ENCODE results near the gene CRTAC1.

CRTAC1 gene

GRCh38 chr10:97868134-97868685 lies 162.2 kb downstream of the CRTAC1 start:
- Histone ChIP-seq H3K9ac (ENCODE audit: insufficient read length) (no peak overlapping the region), H3K4me3 (no peak overlapping the region), H3K9me3 (ENCODE audit: low read depth, low read length) (no peaks in the 10 kb centered on the region), H3K36me3 (ENCODE audit: insufficient read depth, low read length) (no peaks in the 10 kb centered on the region), H3K27ac (no peak overlapping the region)
- DNase-seq (ENCODE audit: low read depth, low spot score) = no peak
- TF ChIP-seq FOXP2 (optimal IDR thresholded peaks at IDR 0.05; ENCODE audit: control extremely low read depth, extremely low read length, insufficient read depth) = no peak

DNA sequence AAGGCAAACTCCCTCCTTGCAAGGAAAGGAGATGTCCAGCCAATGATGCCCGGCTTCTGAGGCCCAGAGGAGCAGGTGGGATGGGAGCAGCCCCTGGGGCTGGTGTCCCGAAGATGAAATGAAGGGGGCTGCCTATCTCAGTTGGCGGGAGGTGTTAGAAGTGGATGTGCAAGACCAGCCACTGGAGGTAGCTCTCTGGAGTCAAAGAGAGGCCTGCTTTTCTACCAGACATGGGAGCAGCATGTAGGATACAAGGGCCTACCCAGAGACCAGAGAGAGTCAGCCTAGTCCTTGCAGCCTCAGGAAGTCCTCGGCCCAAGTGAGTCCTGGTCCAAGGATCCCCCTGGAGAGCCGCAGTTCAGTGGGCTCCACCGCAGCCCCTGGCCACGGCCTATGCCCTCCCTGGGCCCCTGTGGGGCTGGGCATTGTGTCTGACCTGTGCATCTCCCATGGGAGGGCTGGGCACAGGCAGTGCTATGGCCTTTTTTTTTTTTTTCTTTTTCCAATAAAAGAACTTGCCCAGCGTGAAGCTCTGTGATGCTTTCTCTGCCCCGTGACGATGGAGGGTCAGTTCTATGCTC lies 163.1 kb downstream of the CRTAC1 start:
- TF ChIP-seq EZH2 (IDR thresholded peaks at IDR 0.05) (no peak), POLR2AphosphoS5 (IDR thresholded peaks at IDR 0.05; ENCODE audit: borderline replicate concordance, low read depth, low read length) (no peak), FOXP2 (optimal IDR thresholded peaks at IDR 0.05; ENCODE audit: control extremely low read depth, extremely low read length, insufficient read depth) (no peak)
- DNase-seq (ENCODE audit: low read depth, low spot score) = no peak
- Histone ChIP-seq H3K9me3 (ENCODE audit: low read depth, low read length) (no peaks in the 10 kb centered on the region), H3K9ac (ENCODE audit: insufficient read length) (no peak overlapping the region), H3K4me3 (no peak overlapping the region), H3K36me3 (ENCODE audit: insufficient read depth, low read length) (no peaks in the 10 kb centered on the region), H3K27ac (no peak overlapping the region)

- H3K4me3 ChIP-seq = no peak overlapping the region
- DNase-seq (ENCODE audit: low read depth, low spot score) = no peak
- H3K9me3 ChIP-seq (ENCODE audit: low read depth, low read length) = no peaks in the 10 kb centered on the region
- no peaks in the 10 kb centered on the region for H3K36me3 ChIP-seq (ENCODE audit: insufficient read depth, low read length)
- H3K27ac ChIP-seq = no peak overlapping the region
- no peak overlapping the region for H3K9ac ChIP-seq (ENCODE audit: insufficient read length)
- no peak for TF ChIP-seq POLR2AphosphoS5 (IDR thresholded peaks at IDR 0.05; ENCODE audit: borderline replicate concordance, low read depth, low read length)
- no peak for TF ChIP-seq FOXP2 (optimal IDR thresholded peaks at IDR 0.05; ENCODE audit: control extremely low read depth, extremely low read length, insufficient read depth)
- TF ChIP-seq EZH2 (IDR thresholded peaks at IDR 0.05) = no peak
These were observed 163.7 kb downstream of the CRTAC1 start for GRCh38 chr10:97866524-97867219.

DNA sequence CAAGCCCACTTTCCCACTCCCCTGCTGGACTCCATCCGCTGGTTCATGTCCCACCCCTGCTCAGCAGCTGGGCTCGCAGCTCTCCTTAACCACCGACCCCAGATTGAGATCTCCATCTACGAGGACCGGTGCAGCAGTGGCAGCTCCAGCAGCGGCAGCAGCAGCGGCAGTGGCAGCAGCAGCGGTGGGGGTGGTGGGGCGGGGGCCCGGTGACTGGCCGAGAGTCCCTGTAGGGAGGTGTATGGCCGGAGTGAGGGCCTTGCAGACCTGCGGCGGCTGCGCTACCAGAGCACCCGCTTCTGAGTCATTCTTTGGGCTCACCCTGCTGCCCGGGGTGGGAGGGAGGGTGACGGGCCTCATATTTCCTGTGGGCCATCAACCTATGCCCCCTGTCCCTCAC lies 164.9 kb downstream of the CRTAC1 start:
- no peak overlapping the region for H3K4me3 ChIP-seq
- no peaks in the 10 kb centered on the region for H3K9me3 ChIP-seq (ENCODE audit: low read depth, low read length)
- H3K36me3 ChIP-seq (ENCODE audit: insufficient read depth, low read length) = no peaks in the 10 kb centered on the region
- H3K9ac ChIP-seq (ENCODE audit: insufficient read length) = no peak overlapping the region
- H3K27ac ChIP-seq = no peak overlapping the region
- TF ChIP-seq POLR2AphosphoS5 (IDR thresholded peaks at IDR 0.05; ENCODE audit: borderline replicate concordance, low read depth, low read length) = no peak
- no peak for TF ChIP-seq EZH2 (IDR thresholded peaks at IDR 0.05)
- TF ChIP-seq FOXP2 (optimal IDR thresholded peaks at IDR 0.05; ENCODE audit: control extremely low read depth, extremely low read length, insufficient read depth) = no peak
- no peak for DNase-seq (ENCODE audit: low read depth, low spot score)

- no peaks in the 10 kb centered on the region for H3K36me3 ChIP-seq (ENCODE audit: insufficient read depth, low read length)
- H3K27ac ChIP-seq = no peak overlapping the region
- no peak for TF ChIP-seq POLR2AphosphoS5 (IDR thresholded peaks at IDR 0.05; ENCODE audit: borderline replicate concordance, low read depth, low read length)
- TF ChIP-seq EZH2 (IDR thresholded peaks at IDR 0.05) = no peak
- no peak for TF ChIP-seq FOXP2 (optimal IDR thresholded peaks at IDR 0.05; ENCODE audit: control extremely low read depth, extremely low read length, insufficient read depth)
- H3K9me3 ChIP-seq (ENCODE audit: low read depth, low read length) = no peaks in the 10 kb centered on the region
- no peak overlapping the region for H3K9ac ChIP-seq (ENCODE audit: insufficient read length)
- H3K4me3 ChIP-seq = no peak overlapping the region
- DNase-seq (ENCODE audit: low read depth, low spot score) = no peak
These were observed 166.6 kb downstream of the CRTAC1 start for GRCh38 chr10:97863808-97864207.

DNA sequence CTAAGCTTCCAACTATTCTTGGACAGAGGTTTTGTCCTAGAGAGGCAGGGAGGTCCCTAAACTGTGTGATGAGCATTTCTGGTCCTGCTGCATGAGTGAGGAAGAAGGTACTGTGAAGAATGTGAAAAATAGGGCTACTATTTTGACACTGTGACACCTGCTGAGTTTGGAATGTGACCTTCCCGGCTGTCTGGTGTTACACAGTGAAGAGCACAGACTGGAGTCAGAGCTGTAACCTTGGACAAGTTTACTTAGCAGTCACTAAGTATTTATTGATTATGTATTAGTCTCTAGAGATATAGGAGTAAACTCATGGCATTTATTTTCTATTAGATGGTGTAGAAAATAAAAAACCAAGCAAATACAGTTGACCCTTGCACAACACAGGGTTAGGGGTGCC lies 168.5 kb downstream of the CRTAC1 start:
- no peak for DNase-seq (ENCODE audit: low read depth, low spot score)
- H3K9ac ChIP-seq (ENCODE audit: insufficient read length) = no peak overlapping the region
- no peak overlapping the region for H3K27ac ChIP-seq
- no peak overlapping the region for H3K4me3 ChIP-seq
- TF ChIP-seq FOXP2 (optimal IDR thresholded peaks at IDR 0.05; ENCODE audit: control extremely low read depth, extremely low read length, insufficient read depth) = no peak
- no peaks in the 10 kb centered on the region for H3K9me3 ChIP-seq (ENCODE audit: low read depth, low read length)
- H3K36me3 ChIP-seq (ENCODE audit: insufficient read depth, low read length) = no peaks in the 10 kb centered on the region

GRCh38 chr10:97861097-97861750 lies 169.2 kb downstream of the CRTAC1 start:
- H3K9me3 ChIP-seq (ENCODE audit: low read depth, low read length) = no peaks in the 10 kb centered on the region
- no peak for DNase-seq (ENCODE audit: low read depth, low spot score)
- TF ChIP-seq EZH2 (IDR thresholded peaks at IDR 0.05) (no peak), POLR2AphosphoS5 (IDR thresholded peaks at IDR 0.05; ENCODE audit: borderline replicate concordance, low read depth, low read length) (no peak)
- no peak overlapping the region for H3K9ac ChIP-seq (ENCODE audit: insufficient read length)
- no peak overlapping the region for H3K4me3 ChIP-seq
- no peak overlapping the region for H3K27ac ChIP-seq
- H3K36me3 ChIP-seq (ENCODE audit: insufficient read depth, low read length) = no peaks in the 10 kb centered on the region

DNA sequence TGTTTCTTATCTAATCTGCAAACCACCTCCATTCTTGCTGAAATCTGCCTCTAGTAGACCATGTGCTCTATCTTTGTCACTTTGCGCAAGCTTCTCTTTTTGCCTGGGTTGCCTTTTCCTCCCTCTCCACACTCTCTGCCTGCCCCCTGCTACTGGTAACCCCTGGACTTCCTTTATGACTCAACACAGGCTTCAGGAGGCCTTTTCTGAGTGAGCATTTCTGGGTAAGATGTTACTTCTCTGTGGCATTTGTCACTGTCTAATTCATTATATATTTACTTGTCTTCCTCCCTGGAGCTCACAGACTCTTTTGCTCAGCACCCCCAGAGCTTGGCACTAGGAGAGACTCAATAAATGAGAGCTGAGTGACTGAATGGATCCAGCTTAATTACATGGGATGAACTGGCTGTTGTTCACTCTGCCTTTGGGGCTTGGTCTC lies 172.4 kb downstream of the CRTAC1 start:
- TF ChIP-seq FOXP2 (optimal IDR thresholded peaks at IDR 0.05; ENCODE audit: control extremely low read depth, extremely low read length, insufficient read depth) (no peak), EZH2 (IDR thresholded peaks at IDR 0.05) (no peak)

More for the DNA sequence above, 172.4 kb downstream of the CRTAC1 start:
- Histone ChIP-seq H3K4me3 (no peak overlapping the region), H3K9me3 (ENCODE audit: low read depth, low read length) (no peaks in the 10 kb centered on the region), H3K27ac (no peak overlapping the region), H3K36me3 (ENCODE audit: insufficient read depth, low read length) (no peaks in the 10 kb centered on the region), H3K9ac (ENCODE audit: insufficient read length) (no peak overlapping the region)
- no peak for DNase-seq (ENCODE audit: low read depth, low spot score)

All from SK-N-MC (cell line).